SK-N-SH treated with all-trans-retinoic acid at 6 μM for 48 hours (cell line): ENCODE results near the gene NRSN1.

ENCODE experiments used
- ATAC-seq: fragments of 200-7000 bp; cut with Tn5 transposase; 3 replicates; pipeline ENCODE4 v1.9.1; 2020; ENCODE audit warnings: mild to moderate bottlenecking, moderate library complexity
- ARNTL ChIP-seq: fragments of 450-650 bp; formaldehyde crosslinking; IDR thresholded peaks from 2 replicates; pipeline ENCODE4 v1.5.0; 2020; ENCODE audit warnings: low read depth, mild to moderate bottlenecking, moderate library complexity, borderline replicate concordance
- BACH2 ChIP-seq: fragments of 250-450 bp; sonication (Bioruptor Pico); IDR thresholded peaks from 2 replicates; pipeline ENCODE4 v1.9.0; 2021; ENCODE audit warnings: mild to moderate bottlenecking, borderline replicate concordance
- CREB5 ChIP-seq: fragments of 250-450 bp; sonication (Bioruptor Pico); IDR thresholded peaks from 2 replicates; pipeline ENCODE4 v1.5.1; 2020; ENCODE audit warnings: low read depth, mild to moderate bottlenecking, moderate library complexity
- CSDC2 ChIP-seq: fragments of 250-450 bp; sonication (Bioruptor Pico); IDR thresholded peaks from 2 replicates; pipeline ENCODE4 v1.5.0; 2020; ENCODE audit warnings: mild to moderate bottlenecking, moderate library complexity
- CSRNP3 ChIP-seq: fragments of 250-450 bp; sonication (Bioruptor Pico); IDR thresholded peaks from 2 replicates; pipeline ENCODE4 v1.5.1; 2021; ENCODE audit warnings: mild to moderate bottlenecking, moderate library complexity
- ESRRG ChIP-seq: fragments of 250-450 bp; sonication (Bioruptor Pico); IDR thresholded peaks from 2 replicates; pipeline ENCODE4 v1.6.1; 2021; ENCODE audit warnings: mild to moderate bottlenecking
- GLIS3 ChIP-seq: fragments of 250-450 bp; sonication (Bioruptor Pico); IDR thresholded peaks from 2 replicates; pipeline ENCODE4 v1.5.0; 2020; ENCODE audit warnings: mild to moderate bottlenecking, moderate library complexity
- ISL1 ChIP-seq: fragments of 250-450 bp; sonication (Bioruptor Pico); IDR thresholded peaks from 2 replicates; pipeline ENCODE4 v2.1.2; 2022; ENCODE audit warnings: mild to moderate bottlenecking, moderate library complexity
- OSR1 ChIP-seq: fragments of 250-450 bp; sonication (Bioruptor Pico); IDR thresholded peaks from 2 replicates; pipeline ENCODE4 v1.8.0; 2022; ENCODE audit warnings: moderate library complexity, mild to moderate bottlenecking, inconsistent platforms
- PATZ1 ChIP-seq: fragments of 250-450 bp; sonication (Bioruptor Pico); IDR thresholded peaks from 2 replicates; pipeline ENCODE4 v1.8.0; 2020; ENCODE audit warnings: mild to moderate bottlenecking, moderate library complexity, borderline replicate concordance
- POU6F1 ChIP-seq: fragments of 250-450 bp; sonication (Bioruptor Pico); IDR thresholded peaks from 2 replicates; pipeline ENCODE4 v1.8.0; 2021; ENCODE audit warnings: low read depth, mild to moderate bottlenecking, moderate library complexity, borderline replicate concordance
- PPARA ChIP-seq: fragments of 250-450 bp; sonication (Bioruptor Pico); IDR thresholded peaks from 2 replicates; pipeline ENCODE4 v1.5.0; 2020; ENCODE audit warnings: mild to moderate bottlenecking, borderline replicate concordance
- RARB ChIP-seq: fragments of 250-450 bp; sonication (Bioruptor Pico); IDR thresholded peaks from 2 replicates; pipeline ENCODE4 v1.8.0; 2021; ENCODE audit warnings: mild to moderate bottlenecking, moderate library complexity
- SNAI2 ChIP-seq: fragments of 250-450 bp; sonication (Bioruptor Pico); IDR thresholded peaks from 2 replicates; pipeline ENCODE4 v1.5.0; 2020; ENCODE audit warnings: mild to moderate bottlenecking, moderate library complexity
- TCF4 ChIP-seq: fragments of 250-450 bp; sonication (Bioruptor Pico); IDR thresholded peaks from 2 replicates; pipeline ENCODE4 v1.8.0; 2021; ENCODE audit warnings: mild to moderate bottlenecking, moderate library complexity, borderline replicate concordance
- TOX ChIP-seq: fragments of 250-450 bp; sonication (Bioruptor Pico); IDR thresholded peaks from 2 replicates; pipeline ENCODE4 v1.8.0; 2021; ENCODE audit warnings: mild to moderate bottlenecking, moderate library complexity, borderline replicate concordance
- TSHZ2 ChIP-seq: fragments of 250-450 bp; sonication (Bioruptor Pico); IDR thresholded peaks from 2 replicates; pipeline ENCODE4 v1.5.0; 2020; ENCODE audit warnings: mild to moderate bottlenecking, moderate library complexity
- ZC3H10 ChIP-seq: fragments of 250-450 bp; sonication (Bioruptor Pico); IDR thresholded peaks from 2 replicates; pipeline ENCODE4 v1.5.1; 2021; ENCODE audit warnings: mild to moderate bottlenecking, moderate library complexity
- ZFP3 ChIP-seq: fragments of 250-450 bp; sonication (Bioruptor Pico); IDR thresholded peaks from 2 replicates; pipeline ENCODE4 v1.5.0; 2020; ENCODE audit warnings: mild to moderate bottlenecking, moderate library complexity
- ZFP30 ChIP-seq: fragments of 450-650 bp; formaldehyde crosslinking; IDR thresholded peaks from 2 replicates; pipeline ENCODE4 v1.5.0; 2022; ENCODE audit warnings: mild to moderate bottlenecking, moderate library complexity
- ZNF565 ChIP-seq: fragments of 450-650 bp; formaldehyde crosslinking; conservative IDR thresholded peaks from 2 replicates; pipeline ENCODE4 v1.5.0; 2020; ENCODE audit warnings: low read depth, mild to moderate bottlenecking, moderate library complexity
- ZNF70 ChIP-seq: fragments of 450-650 bp; formaldehyde crosslinking; IDR thresholded peaks from 2 replicates; pipeline ENCODE4 v1.5.0; 2020; ENCODE audit warnings: mild to moderate bottlenecking, moderate library complexity
- ZNF8 ChIP-seq: fragments of 450-650 bp; formaldehyde crosslinking; IDR thresholded peaks from 2 replicates; pipeline ENCODE4 v1.5.0; 2020; ENCODE audit warnings: mild to moderate bottlenecking, moderate library complexity

Gene NRSN1

GRCh38 chr6:24079076-24079475 is 46.9 kb upstream of the NRSN1 start:
- ATAC-seq: no peak
- TF ChIP-seq GLIS3 (CRISPR knock-in tag) (no peak), ZFP3 (no peak), SNAI2 (no peak), CSRNP3 (no peak)

- no peak for ATAC-seq
- no peak for TF ChIP-seq ESRRG
Measured at GRCh38 chr6:24080711-24081110, 45.3 kb upstream of the NRSN1 start.

GRCh38 chr6:24089736-24090135 is 36.3 kb upstream of the NRSN1 start:
- TF ChIP-seq CREB5 (CRISPR knock-in tag) (no peak), TCF4 (CRISPR knock-in tag) (no peak), PATZ1 (CRISPR knock-in tag) (no peak), RARB (CRISPR knock-in tag) (no peak), TOX (CRISPR knock-in tag) (no peak), ARNTL (CRISPR knock-in tag) (no peak), ZNF70 (CRISPR knock-in tag) (no peak), ZC3H10 (CRISPR knock-in tag) (no peak), ZFP30 (CRISPR knock-in tag) (no peak), CSDC2 (CRISPR knock-in tag) (no peak)
- no peak for ATAC-seq

- no peak for ATAC-seq
- TF ChIP-seq POU6F1 (CRISPR knock-in tag) (no peak), ESRRG (no peak), GLIS3 (CRISPR knock-in tag) (no peak), OSR1 (CRISPR knock-in tag) (no peak), ZNF565 (CRISPR knock-in tag) (no peak), SNAI2 (no peak), ZC3H10 (CRISPR knock-in tag) (no peak), ZNF8 (CRISPR knock-in tag) (no peak), TCF4 (CRISPR knock-in tag) (no peak), RARB (CRISPR knock-in tag) (no peak), ZFP3 (no peak), CSRNP3 (no peak), PATZ1 (CRISPR knock-in tag) (no peak), CSDC2 (CRISPR knock-in tag) (no peak), BACH2 (CRISPR knock-in tag) (no peak), TOX (CRISPR knock-in tag) (no peak), ZNF70 (CRISPR knock-in tag) (no peak), ISL1 (CRISPR knock-in tag) (no peak), TSHZ2 (CRISPR knock-in tag) (no peak), PPARA (CRISPR knock-in tag) (no peak)
Measured at GRCh38 chr6:24092407-24092806, 33.6 kb upstream of the NRSN1 start.
